C4-2B (cell line): ENCODE data around the gene SLC26A4.

ENCODE experiments used
- H3K27ac ChIP-seq: fragments of 450-650 bp; 2 replicates; pipeline ENCODE4 v1.5.1; 2017
- CTCF ChIP-seq: fragments of 450-650 bp; conservative IDR thresholded peaks from 2 replicates; pipeline ENCODE4 v1.5.1; 2017; ENCODE audit warnings: mild to moderate bottlenecking
- ZFX ChIP-seq: fragments of 450-650 bp; IDR thresholded peaks from 2 replicates; pipeline ENCODE4 v1.6.1; 2017

Gene SLC26A4

GRCh38 chr7:107687656-107688055 lies 27.0 kb downstream of the SLC26A4 start:
- no peak overlapping the region for H3K27ac ChIP-seq
- TF ChIP-seq ZFX = no peak
- TF ChIP-seq CTCF = no peak

- TF ChIP-seq ZFX (no peak), CTCF (no peak)
- H3K27ac ChIP-seq = no peak overlapping the region
Measured at GRCh38 chr7:107689553-107689952, 28.9 kb downstream of the SLC26A4 start.

GRCh38 chr7:107690084-107690483 lies 29.5 kb downstream of the SLC26A4 start:
- H3K27ac ChIP-seq = no peak overlapping the region
- TF ChIP-seq CTCF (no peak), ZFX (no peak)

- TF ChIP-seq CTCF (no peak), ZFX (no peak)
- H3K27ac ChIP-seq = no peak overlapping the region
Measured at GRCh38 chr7:107690611-107691010, 30.0 kb downstream of the SLC26A4 start.

GRCh38 chr7:107691716-107692115 lies 31.1 kb downstream of the SLC26A4 start:
- no peak for TF ChIP-seq CTCF
- TF ChIP-seq ZFX = no peak

GRCh38 chr7:107692501-107692900 lies 31.9 kb downstream of the SLC26A4 start:
- H3K27ac ChIP-seq = no peak overlapping the region
- no peak for TF ChIP-seq CTCF
- TF ChIP-seq ZFX = no peak

More at GRCh38 chr7:107691716-107692115, 31.1 kb downstream of the SLC26A4 start:
- H3K27ac ChIP-seq = no peak overlapping the region

- TF ChIP-seq CTCF = no peak
- TF ChIP-seq ZFX = no peak
- H3K27ac ChIP-seq = no peak overlapping the region
Measured at GRCh38 chr7:107693396-107693795, 32.8 kb downstream of the SLC26A4 start.
